MM.1S (cell line): ENCODE results near the gene HMGB2.

Experiments
- DNase-seq: peaks from one replicate; pipeline ENCODE4 v3.0.0-alpha.2; 2015
- H2AFZ ChIP-seq: fragments of 300-600 bp; sonication (generic); 2 replicates; pipeline ENCODE4 v1.6.0; 2016; ENCODE audit warnings: antibody characterized with exemption, low read length
- H3F3A ChIP-seq: fragments of 300-600 bp; sonication (generic); 2 replicates; pipeline ENCODE4 v1.6.1; 2016; ENCODE audit warnings: mild to moderate bottlenecking, antibody characterized with exemption, low read length, moderate library complexity, mixed read lengths; ENCODE audit not compliant: insufficient read depth
- H3K27ac ChIP-seq: fragments of 300-600 bp; sonication (generic); 2 replicates; pipeline ENCODE4 v1.5.1; 2016; ENCODE audit warnings: mild to moderate bottlenecking, low read length
- H3K27me3 ChIP-seq: fragments of 300-600 bp; sonication (generic); replicated peaks from 2 replicates; pipeline ENCODE4 v1.6.0; 2016; ENCODE audit warnings: low read length; ENCODE audit not compliant: insufficient read depth
- H3K36me3 ChIP-seq: fragments of 300-600 bp; sonication (generic); replicated peaks from 2 replicates; pipeline ENCODE4 v1.6.1; 2016; ENCODE audit warnings: mild to moderate bottlenecking, low read length, mixed read lengths; ENCODE audit not compliant: insufficient read depth
- H3K4me1 ChIP-seq: fragments of 300-600 bp; sonication (generic); 2 replicates; pipeline ENCODE4 v1.6.1; 2016; ENCODE audit warnings: low read length, mixed read lengths
- H3K4me2 ChIP-seq: fragments of 300-600 bp; sonication (generic); 2 replicates; pipeline ENCODE4 v1.6.0; 2016; ENCODE audit warnings: low read depth, low read length
- H3K4me3 ChIP-seq: fragments of 300-600 bp; sonication (generic); 2 replicates; pipeline ENCODE4 v1.5.1; 2016; ENCODE audit warnings: low read length, mixed read lengths
- H3K79me2 ChIP-seq: fragments of 300-600 bp; sonication (generic); 2 replicates; pipeline ENCODE4 v1.6.1; 2016; ENCODE audit warnings: mixed run types, low read length, mixed read lengths
- H3K9ac ChIP-seq: fragments of 300-600 bp; sonication (generic); 2 replicates; pipeline ENCODE4 v1.6.1; 2016; ENCODE audit warnings: low read length, mixed read lengths
- H3K9me2 ChIP-seq: fragments of 300-600 bp; sonication (generic); replicated peaks from 2 replicates; pipeline ENCODE4 v1.6.1; 2016; ENCODE audit warnings: mild to moderate bottlenecking, low read length, mixed read lengths; ENCODE audit not compliant: insufficient read depth
- H3K9me3 ChIP-seq: fragments of 300-600 bp; sonication (generic); replicated peaks from 2 replicates; pipeline ENCODE4 v1.6.1; 2016; ENCODE audit warnings: mild to moderate bottlenecking, low read length, mixed read lengths; ENCODE audit not compliant: insufficient read depth
- H4K20me1 ChIP-seq: fragments of 300-600 bp; sonication (generic); 2 replicates; pipeline ENCODE4 v1.6.1; 2016; ENCODE audit warnings: mild to moderate bottlenecking, low read length, moderate library complexity, mixed read lengths; ENCODE audit not compliant: insufficient read depth
- EZH2 ChIP-seq: fragments of 300-600 bp; sonication (generic); optimal IDR thresholded peaks from 2 replicates; pipeline ENCODE3; 2017; ENCODE audit warnings: low read depth, mild to moderate bottlenecking, antibody characterized with exemption, low read length, mixed read lengths
- EZH2phosphoT487 ChIP-seq: fragments of 300-600 bp; sonication (generic); IDR thresholded peaks from 2 replicates; pipeline ENCODE4 v1.6.1; 2018; ENCODE audit warnings: antibody characterized with exemption, low read length
- TF ChIP-seq, protein P1 (sequence below): fragments of 300-600 bp; sonication (generic); IDR thresholded peaks from 2 replicates; pipeline ENCODE4 v1.5.1; 2016; ENCODE audit warnings: antibody characterized with exemption, low read length, mixed read lengths

HMGB2 gene

DNA sequence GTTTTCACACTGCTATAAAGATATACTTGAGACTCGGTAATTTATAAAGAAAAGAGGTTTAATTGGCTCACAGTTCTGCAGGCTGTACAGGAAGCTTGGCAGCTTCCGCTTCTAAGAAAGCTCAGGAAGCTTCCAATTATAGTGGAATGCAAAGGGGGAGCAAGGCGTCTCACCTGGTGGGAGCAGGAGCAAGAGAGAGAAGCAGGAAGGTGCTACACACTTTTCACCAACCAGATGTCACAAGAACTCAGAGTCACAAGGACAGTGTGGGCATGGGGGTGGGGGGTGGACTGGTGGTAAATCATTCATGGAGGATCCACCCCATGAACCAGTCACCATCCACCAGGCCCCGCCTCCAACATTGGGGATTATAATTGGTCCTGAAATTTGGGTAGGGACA is 22.8 kb downstream of the HMGB2 start:
- no peaks in the 10 kb centered on the region for H3F3A ChIP-seq
- no peaks in the 10 kb centered on the region for H3K27me3 ChIP-seq
- no peak overlapping the region for H3K27ac ChIP-seq
- no peak overlapping the region for H3K4me2 ChIP-seq
- H3K4me3 ChIP-seq = no peak overlapping the region
- no peak overlapping the region for H3K9ac ChIP-seq
- no peaks in the 10 kb centered on the region for H3K9me3 ChIP-seq
- H2AFZ ChIP-seq = no peak overlapping the region
- H3K79me2 ChIP-seq = no peaks in the 10 kb centered on the region
- no peaks in the 10 kb centered on the region for H4K20me1 ChIP-seq
- TF ChIP-seq EZH2 (no peak), EZH2phosphoT487 (no peak)
- TF ChIP-seq, protein P1, sequence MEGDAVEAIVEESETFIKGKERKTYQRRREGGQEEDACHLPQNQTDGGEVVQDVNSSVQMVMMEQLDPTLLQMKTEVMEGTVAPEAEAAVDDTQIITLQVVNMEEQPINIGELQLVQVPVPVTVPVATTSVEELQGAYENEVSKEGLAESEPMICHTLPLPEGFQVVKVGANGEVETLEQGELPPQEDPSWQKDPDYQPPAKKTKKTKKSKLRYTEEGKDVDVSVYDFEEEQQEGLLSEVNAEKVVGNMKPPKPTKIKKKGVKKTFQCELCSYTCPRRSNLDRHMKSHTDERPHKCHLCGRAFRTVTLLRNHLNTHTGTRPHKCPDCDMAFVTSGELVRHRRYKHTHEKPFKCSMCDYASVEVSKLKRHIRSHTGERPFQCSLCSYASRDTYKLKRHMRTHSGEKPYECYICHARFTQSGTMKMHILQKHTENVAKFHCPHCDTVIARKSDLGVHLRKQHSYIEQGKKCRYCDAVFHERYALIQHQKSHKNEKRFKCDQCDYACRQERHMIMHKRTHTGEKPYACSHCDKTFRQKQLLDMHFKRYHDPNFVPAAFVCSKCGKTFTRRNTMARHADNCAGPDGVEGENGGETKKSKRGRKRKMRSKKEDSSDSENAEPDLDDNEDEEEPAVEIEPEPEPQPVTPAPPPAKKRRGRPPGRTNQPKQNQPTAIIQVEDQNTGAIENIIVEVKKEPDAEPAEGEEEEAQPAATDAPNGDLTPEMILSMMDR = no peak
- no peaks in the 10 kb centered on the region for H3K4me1 ChIP-seq
- H3K36me3 ChIP-seq = no peaks in the 10 kb centered on the region
- no peak for DNase-seq
- no peaks in the 10 kb centered on the region for H3K9me2 ChIP-seq

DNA sequence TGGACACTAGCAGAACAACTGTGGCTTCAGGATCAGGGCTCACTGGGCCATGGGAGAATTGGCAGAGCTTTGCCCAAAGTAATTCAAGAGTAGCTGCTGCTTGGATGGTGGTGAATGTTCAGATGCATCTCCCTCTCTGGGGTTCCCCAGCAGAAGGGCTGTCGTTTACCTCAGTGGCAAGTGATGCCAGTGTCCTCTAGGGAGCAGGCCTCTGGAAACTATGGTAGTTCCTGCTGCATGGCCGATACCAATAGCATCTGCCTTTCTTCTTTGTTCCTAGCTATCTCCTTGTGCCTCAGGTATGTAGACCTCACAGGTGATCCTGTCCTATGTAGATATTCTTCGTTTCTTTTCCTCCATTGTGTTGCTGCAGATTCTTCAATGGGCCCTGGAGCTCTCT is 26.4 kb downstream of the HMGB2 start:
- H3K9ac ChIP-seq = no peak overlapping the region
- no peaks in the 10 kb centered on the region for H3K79me2 ChIP-seq
- no peak overlapping the region for H3K4me2 ChIP-seq
- H3F3A ChIP-seq = no peaks in the 10 kb centered on the region
- H3K4me1 ChIP-seq = no peaks in the 10 kb centered on the region
- no peak overlapping the region for H3K4me3 ChIP-seq
- H2AFZ ChIP-seq = no peak overlapping the region
- no peak for DNase-seq
- H3K27ac ChIP-seq = no peak overlapping the region
- no peaks in the 10 kb centered on the region for H3K27me3 ChIP-seq
- no peaks in the 10 kb centered on the region for H3K9me2 ChIP-seq
- H3K9me3 ChIP-seq = no peaks in the 10 kb centered on the region
- no peaks in the 10 kb centered on the region for H4K20me1 ChIP-seq
- TF ChIP-seq EZH2 = no peak
- TF ChIP-seq, protein P1 = no peak
- TF ChIP-seq EZH2phosphoT487 = no peak
- no peaks in the 10 kb centered on the region for H3K36me3 ChIP-seq

DNA sequence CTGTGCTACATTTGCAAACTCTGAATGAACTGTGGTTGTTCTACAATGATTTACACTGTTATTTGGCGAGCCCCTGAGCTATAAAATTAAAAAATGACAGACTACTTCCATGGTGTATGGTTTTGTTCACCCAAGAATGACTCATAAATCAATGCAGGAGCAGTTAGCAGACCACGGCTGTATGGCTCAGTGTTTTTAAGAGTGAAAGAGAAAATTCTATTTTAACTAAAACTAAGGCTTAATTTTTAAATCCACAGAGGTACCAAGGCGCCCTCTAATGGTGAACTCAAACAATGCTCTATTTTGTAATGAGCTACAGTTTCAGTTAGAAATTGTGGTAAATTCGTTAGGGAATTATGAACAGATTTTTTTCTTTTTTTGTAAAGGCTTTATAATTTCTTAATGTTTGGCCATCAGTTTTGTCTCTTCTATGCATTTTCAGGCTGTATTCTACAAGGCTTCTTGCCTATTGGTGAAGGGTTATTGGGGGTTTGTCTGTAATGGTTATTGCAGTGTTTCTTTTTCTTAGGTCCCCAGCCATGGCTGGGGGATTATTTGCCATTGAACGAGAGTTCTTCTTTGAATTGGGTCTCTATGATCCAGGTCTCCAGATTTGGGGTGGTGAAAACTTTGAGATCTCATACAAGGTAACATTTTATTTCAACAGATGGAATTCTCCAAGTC is 32.5 kb downstream of the HMGB2 start:
- Histone ChIP-seq H3K27ac (no peak overlapping the region), H3K9me3 (no peaks in the 10 kb centered on the region), H3K9ac (no peak overlapping the region), H3F3A (no peaks in the 10 kb centered on the region), H3K79me2 (no peaks in the 10 kb centered on the region), H3K4me1 (no peaks in the 10 kb centered on the region), H3K4me2 (no peak overlapping the region), H4K20me1 (no peaks in the 10 kb centered on the region), H3K4me3 (no peak overlapping the region), H3K9me2 (no peaks in the 10 kb centered on the region), H2AFZ (peak overlapping the region; percentile 16; the same call in 1 of the 2 replicates), H3K27me3 (no peaks in the 10 kb centered on the region), H3K36me3 (no peaks in the 10 kb centered on the region)
- TF ChIP-seq EZH2 (no peak), EZH2phosphoT487 (no peak)
- TF ChIP-seq, protein P1 = peak; percentile 77
- peak; percentile 55 for DNase-seq
